Neural crest cell (in vitro differentiated cells): ENCODE results near the gene EIF2S2. TPM values are rescaled to one million over a fixed set of nuclear protein-coding genes. Genes with fewer than 3 reads are reported as not detected.

Experiments
- DNase-seq: peaks from one replicate; pipeline ENCODE4 v3.0.0; 2021; ENCODE audit warnings: low read depth, mixed read lengths, low spot score
- H3K27ac Mint-ChIP-seq: one replicate; pipeline ENCODE4 v1.8.0; 2021; ENCODE audit warnings: mild to moderate bottlenecking, mixed read lengths; ENCODE audit not compliant: unreplicated experiment
- H3K27me3 Mint-ChIP-seq: 2 replicates; pipeline ENCODE4 v1.8.0; 2021; ENCODE audit warnings: low read depth, mild to moderate bottlenecking, mixed read lengths
- H3K36me3 Mint-ChIP-seq: 2 replicates; pipeline ENCODE4 v1.8.0; 2021; ENCODE audit warnings: low read depth, mild to moderate bottlenecking, mixed read lengths
- H3K4me1 Mint-ChIP-seq: 2 replicates; pipeline ENCODE4 v1.8.0; 2021; ENCODE audit warnings: mixed read lengths
- H3K4me3 Mint-ChIP-seq: one replicate; pipeline ENCODE4 v1.8.0; 2021; ENCODE audit warnings: mild to moderate bottlenecking, mixed read lengths
- H3K9me3 Mint-ChIP-seq: 2 replicates; pipeline ENCODE4 v1.8.0; 2021; ENCODE audit warnings: mixed read lengths
- CTCF ChIP-seq: fragments of 200-600 bp; sonication (generic); conservative IDR thresholded peaks from 2 replicates; pipeline ENCODE4 v1.5.0; 2021; ENCODE audit warnings: antibody characterized with exemption, mild to moderate bottlenecking
- total RNA-seq: library from RNA; stranded (reverse); gene quantifications from 2 replicates; pipeline ENCODE4 v1.2.1, GENCODE V29; 2021

The EIF2S2 gene
- total RNA-seq, 1 donor from 2014 or later = 106 TPM

DNA sequence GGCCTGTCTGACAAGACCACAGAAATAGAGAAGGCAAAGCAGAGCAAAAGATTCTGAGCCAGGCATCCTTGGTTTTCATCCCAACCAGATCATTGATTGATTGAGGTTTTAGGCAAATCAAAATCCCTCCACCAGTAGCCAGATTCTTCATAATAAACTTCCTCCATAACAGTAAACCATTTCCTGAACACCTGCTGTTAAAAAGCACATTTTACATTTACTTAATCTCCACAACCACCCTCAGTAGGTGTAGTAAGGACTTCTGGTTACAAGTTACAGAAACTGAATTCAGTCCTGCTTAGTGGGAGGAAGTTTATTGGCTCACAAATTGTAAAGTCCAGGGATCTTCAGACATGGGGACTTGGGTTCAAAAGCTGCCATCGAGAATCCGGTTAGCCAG lies 28.3 kb downstream of the EIF2S2 start:
- no peak for TF ChIP-seq CTCF
- H3K4me1 Mint-ChIP-seq = peaks cover 4% of the 10 kb centered on the region
- peaks cover 36% of the 10 kb centered on the region for H3K36me3 Mint-ChIP-seq
- no peaks in the 10 kb centered on the region for H3K9me3 Mint-ChIP-seq
- no peak overlapping the region for H3K27ac Mint-ChIP-seq
- DNase-seq = no peak
- H3K27me3 Mint-ChIP-seq = peaks cover 2% of the 10 kb centered on the region
- H3K4me3 Mint-ChIP-seq = no peak overlapping the region

DNA sequence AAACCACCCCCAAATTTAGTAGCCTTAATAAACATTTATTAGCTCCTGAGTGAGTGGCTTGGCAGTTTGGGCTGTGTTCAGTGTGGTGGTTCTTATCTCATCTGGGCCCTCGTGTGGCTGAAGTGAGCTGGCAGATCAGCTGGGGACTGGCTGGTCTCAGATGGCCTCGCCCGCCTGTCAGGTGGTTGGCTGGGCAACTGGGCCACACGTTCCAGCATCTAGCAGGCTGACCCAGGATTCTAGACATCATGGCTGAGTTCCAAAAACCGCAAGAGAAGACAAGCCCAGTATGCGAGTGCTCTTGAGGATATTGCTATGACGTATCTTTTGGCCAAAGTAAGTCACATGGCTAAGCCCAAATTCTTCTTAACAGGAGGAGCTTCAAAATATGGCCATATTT lies 28.9 kb downstream of the EIF2S2 start:
- peaks cover 4% of the 10 kb centered on the region for H3K4me1 Mint-ChIP-seq
- H3K27me3 Mint-ChIP-seq = peaks cover 2% of the 10 kb centered on the region
- H3K27ac Mint-ChIP-seq = no peak overlapping the region
- H3K36me3 Mint-ChIP-seq = peaks cover 31% of the 10 kb centered on the region
- no peaks in the 10 kb centered on the region for H3K9me3 Mint-ChIP-seq
- H3K4me3 Mint-ChIP-seq = no peak overlapping the region
- TF ChIP-seq CTCF = no peak
- no peak for DNase-seq

DNA sequence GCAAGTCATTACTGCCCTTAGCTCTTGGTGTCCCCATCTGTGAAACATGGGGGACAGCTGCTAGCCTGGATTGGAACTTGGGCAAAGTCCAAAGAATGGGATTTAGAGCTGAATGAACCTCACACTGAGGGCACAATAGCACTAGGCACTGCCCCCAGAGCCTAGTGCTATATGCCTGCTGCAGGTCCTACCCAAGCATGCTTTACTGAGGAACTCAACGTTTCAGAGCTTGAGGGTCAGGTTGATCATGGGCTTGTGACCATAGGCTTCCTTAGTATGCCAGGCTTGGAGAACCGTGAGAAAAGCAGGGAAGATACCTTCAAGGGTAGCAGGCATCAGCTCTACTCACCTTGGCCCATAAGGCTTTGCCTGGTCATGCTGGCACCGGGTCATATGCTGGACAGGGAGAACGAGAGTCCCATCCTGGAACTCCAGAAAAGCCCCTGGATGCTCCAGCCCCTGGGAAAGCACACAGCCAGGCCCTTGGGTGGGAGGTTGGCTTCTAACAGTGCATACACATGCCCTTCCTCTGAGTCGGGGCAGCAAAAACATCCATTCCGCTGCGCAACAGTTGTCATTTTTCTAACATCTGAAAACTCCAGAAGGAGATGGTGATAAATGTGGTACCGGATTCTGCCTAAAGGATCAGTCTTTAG lies 29.7 kb downstream of the EIF2S2 start:
- Mint-ChIP-seq H3K4me1 (peaks cover 4% of the 10 kb centered on the region), H3K27ac (no peak overlapping the region), H3K4me3 (no peak overlapping the region), H3K9me3 (no peaks in the 10 kb centered on the region), H3K36me3 (peaks cover 27% of the 10 kb centered on the region), H3K27me3 (peaks cover 2% of the 10 kb centered on the region)
- DNase-seq = no peak
- TF ChIP-seq CTCF = no peak

DNA sequence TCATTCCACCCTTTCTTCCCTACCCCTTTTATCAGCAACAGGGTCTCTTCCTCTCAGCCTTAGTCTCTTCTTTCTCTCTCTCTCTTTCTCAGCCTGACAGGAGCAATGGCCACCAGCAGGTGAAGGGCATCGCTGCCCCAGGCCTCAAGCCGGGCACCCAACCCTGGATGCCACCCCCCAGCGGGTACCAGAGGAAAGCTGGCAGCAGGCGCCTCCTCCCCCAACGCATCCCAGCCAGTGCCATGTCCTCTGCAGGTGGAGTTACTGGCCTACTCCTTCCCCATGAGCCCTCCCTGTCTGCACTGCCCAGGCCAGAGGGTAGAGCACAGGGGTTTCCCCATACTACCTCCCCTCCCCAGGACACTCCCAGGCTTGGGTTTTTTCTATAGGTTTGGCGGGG lies 32.2 kb downstream of the EIF2S2 start:
- TF ChIP-seq CTCF = no peak
- Mint-ChIP-seq H3K4me3 (no peak overlapping the region), H3K36me3 (peaks cover 20% of the 10 kb centered on the region), H3K4me1 (peaks cover 4% of the 10 kb centered on the region), H3K27me3 (peaks cover 2% of the 10 kb centered on the region), H3K27ac (no peak overlapping the region), H3K9me3 (no peaks in the 10 kb centered on the region)
- no peak for DNase-seq

DNA sequence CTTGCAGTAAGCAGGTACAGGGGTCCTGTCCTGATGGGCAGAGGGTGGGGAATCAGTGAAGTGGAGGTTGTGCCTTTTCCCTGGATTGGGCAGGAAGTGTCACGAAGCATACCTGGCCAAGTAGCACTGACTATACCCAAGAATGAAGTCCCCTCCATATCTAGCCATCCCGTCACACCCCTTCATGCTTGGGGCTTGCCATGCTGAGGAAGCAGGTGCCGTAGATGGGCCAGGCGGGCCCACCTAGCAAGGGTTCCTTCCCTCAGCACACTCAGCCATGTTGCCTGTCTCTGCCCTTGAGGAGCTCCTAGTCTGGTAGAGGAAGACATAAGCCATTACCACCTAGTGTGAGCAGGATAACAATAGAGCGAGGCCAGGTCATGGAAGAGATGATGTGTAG lies 33.5 kb downstream of the EIF2S2 start:
- Mint-ChIP-seq H3K36me3 (peaks cover 11% of the 10 kb centered on the region), H3K4me1 (no peaks in the 10 kb centered on the region), H3K9me3 (no peaks in the 10 kb centered on the region), H3K4me3 (no peak overlapping the region), H3K27ac (no peak overlapping the region), H3K27me3 (no peaks in the 10 kb centered on the region)
- no peak for TF ChIP-seq CTCF
- no peak for DNase-seq

DNA sequence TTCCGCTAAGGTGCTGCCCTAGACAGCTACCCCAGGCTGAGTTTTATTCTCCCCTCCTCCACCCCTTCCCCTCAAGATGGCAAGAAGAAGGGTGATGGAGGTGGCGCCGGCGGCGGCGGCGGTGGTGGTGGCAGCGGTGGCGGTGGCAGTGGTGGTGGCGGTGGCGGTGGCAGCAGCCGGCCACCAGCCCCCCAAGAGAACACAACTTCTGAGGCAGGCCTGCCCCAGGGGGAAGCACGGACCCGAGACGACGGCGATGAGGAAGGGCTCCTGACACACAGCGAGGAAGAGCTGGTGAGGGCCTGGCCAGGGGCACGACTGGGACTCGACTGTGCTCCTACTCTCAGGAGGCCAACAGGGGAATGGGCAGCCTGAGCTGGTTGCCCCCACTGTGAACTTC lies 35.1 kb downstream of the EIF2S2 start:
- Mint-ChIP-seq H3K36me3 (peaks cover 10% of the 10 kb centered on the region), H3K9me3 (no peaks in the 10 kb centered on the region), H3K4me1 (no peaks in the 10 kb centered on the region), H3K4me3 (no peak overlapping the region), H3K27ac (no peak overlapping the region), H3K27me3 (no peaks in the 10 kb centered on the region)
- DNase-seq = no peak
- TF ChIP-seq CTCF = no peak
